ENCODE results near the gene MYH6.

Gene MYH6

GRCh38 chr14:23442721-23443356, 34.8 kb upstream of the MYH6 start:
- TF ChIP-seq, protein P1, sequence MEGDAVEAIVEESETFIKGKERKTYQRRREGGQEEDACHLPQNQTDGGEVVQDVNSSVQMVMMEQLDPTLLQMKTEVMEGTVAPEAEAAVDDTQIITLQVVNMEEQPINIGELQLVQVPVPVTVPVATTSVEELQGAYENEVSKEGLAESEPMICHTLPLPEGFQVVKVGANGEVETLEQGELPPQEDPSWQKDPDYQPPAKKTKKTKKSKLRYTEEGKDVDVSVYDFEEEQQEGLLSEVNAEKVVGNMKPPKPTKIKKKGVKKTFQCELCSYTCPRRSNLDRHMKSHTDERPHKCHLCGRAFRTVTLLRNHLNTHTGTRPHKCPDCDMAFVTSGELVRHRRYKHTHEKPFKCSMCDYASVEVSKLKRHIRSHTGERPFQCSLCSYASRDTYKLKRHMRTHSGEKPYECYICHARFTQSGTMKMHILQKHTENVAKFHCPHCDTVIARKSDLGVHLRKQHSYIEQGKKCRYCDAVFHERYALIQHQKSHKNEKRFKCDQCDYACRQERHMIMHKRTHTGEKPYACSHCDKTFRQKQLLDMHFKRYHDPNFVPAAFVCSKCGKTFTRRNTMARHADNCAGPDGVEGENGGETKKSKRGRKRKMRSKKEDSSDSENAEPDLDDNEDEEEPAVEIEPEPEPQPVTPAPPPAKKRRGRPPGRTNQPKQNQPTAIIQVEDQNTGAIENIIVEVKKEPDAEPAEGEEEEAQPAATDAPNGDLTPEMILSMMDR (IDR thresholded peaks at IDR 0.05; ENCODE audit: insufficient read depth, low read depth, low read length, missing control alignments), result no peak
- no peak for DNase-seq (ENCODE audit: low read depth)
- H3K4me3 ChIP-seq (ENCODE audit: low read length), result no peak overlapping the region

- TF ChIP-seq, protein P1 (IDR thresholded peaks at IDR 0.05; ENCODE audit: insufficient read depth, low read depth, low read length, missing control alignments), result no peak
- H3K4me3 ChIP-seq (ENCODE audit: low read length), result no peak overlapping the region
- DNase-seq (ENCODE audit: low read depth), result no peak
Measured at GRCh38 chr14:23441076-23441475, 33.0 kb upstream of the MYH6 start.

- H3K4me3 ChIP-seq (ENCODE audit: low read length), result no peak overlapping the region
- no peak for DNase-seq (ENCODE audit: low read depth)
- TF ChIP-seq, protein P1 (IDR thresholded peaks at IDR 0.05; ENCODE audit: insufficient read depth, low read depth, low read length, missing control alignments), result no peak
Measured at GRCh38 chr14:23439107-23439835, 31.2 kb upstream of the MYH6 start.

GRCh38 chr14:23438101-23438971, 30.3 kb upstream of the MYH6 start:
- TF ChIP-seq, protein P1 (IDR thresholded peaks at IDR 0.05; ENCODE audit: insufficient read depth, low read depth, low read length, missing control alignments), result no peak
- no peak overlapping the region for H3K4me3 ChIP-seq (ENCODE audit: low read length)
- no peak for DNase-seq (ENCODE audit: low read depth)

GRCh38 chr14:23437133-23438100, 29.3 kb upstream of the MYH6 start:
- TF ChIP-seq, protein P1 (IDR thresholded peaks at IDR 0.05; ENCODE audit: insufficient read depth, low read depth, low read length, missing control alignments), result no peak
- no peak overlapping the region for H3K4me3 ChIP-seq (ENCODE audit: low read length)
- DNase-seq (ENCODE audit: low read depth), result no peak
